OCI-LY7 (cell line): ENCODE measurements around the gene BUD13. TPM values are rescaled to one million over a fixed set of nuclear protein-coding genes. Genes with fewer than 3 reads are reported as not detected.

Source experiments
- BruUV-seq: library from RNA; stranded (reverse); fragments of 400-500 nt; replicated peaks from 2 replicates; lab custom pipeline; 2021; lab: Mats Ljungman, UMichigan
- CTCF ChIA-PET: fragments of 300-600 bp; sonication (Branson Sonifier 250); formaldehyde crosslinking; loops from one replicate; lab custom pipeline; 2022; ENCODE audit warnings: antibody characterized with exemption; ENCODE audit not compliant: unreplicated experiment; lab: Charles Lee
- POLR2A ChIA-PET: fragments of 300-600 bp; sonication (Branson Sonifier 250); formaldehyde crosslinking; loops from one replicate; lab custom pipeline; 2022; ENCODE audit warnings: antibody characterized with exemption; lab: Charles Lee
- DNase-seq: peaks from one replicate; pipeline ENCODE4 v3.0.0-alpha.2; 2015; ENCODE audit warnings: low spot score
- H2AFZ ChIP-seq: fragments of 200-600 bp; sonication (generic), shearing (Covaris generic); 2 replicates; pipeline ENCODE4 v1.6.1; 2014; ENCODE audit warnings: mild to moderate bottlenecking, antibody characterized with exemption, low read length, moderate library complexity
- H3K27ac ChIP-seq: fragments of 200-600 bp; sonication (generic); 2 replicates; pipeline ENCODE4 v1.5.1; 2014; ENCODE audit warnings: mixed run types, low read depth, mild to moderate bottlenecking, moderate library complexity, low read length, inconsistent platforms; ENCODE audit not compliant: poor library complexity, severe bottlenecking
- H3K36me3 ChIP-seq: fragments of 200-600 bp; sonication (generic); 2 replicates; pipeline ENCODE4 v1.6.1; 2014; ENCODE audit warnings: mild to moderate bottlenecking, antibody characterized with exemption, low read length, moderate library complexity, mixed read lengths; ENCODE audit not compliant: insufficient read depth
- H3K4me1 ChIP-seq: fragments of 200-600 bp; sonication (generic); 2 replicates; pipeline ENCODE4 v1.5.1; 2014; ENCODE audit warnings: mild to moderate bottlenecking, low read length; ENCODE audit not compliant: insufficient read depth, poor library complexity, severe bottlenecking
- H3K4me2 ChIP-seq: fragments of 200-600 bp; sonication (generic); 2 replicates; pipeline ENCODE4 v1.6.1; 2014; ENCODE audit warnings: mild to moderate bottlenecking, low read length
- H3K4me3 ChIP-seq: fragments of 200-600 bp; sonication (generic); 2 replicates; pipeline ENCODE4 v1.5.1; 2014; ENCODE audit warnings: mild to moderate bottlenecking, low read depth, low read length; ENCODE audit not compliant: poor library complexity, severe bottlenecking
- H3K79me2 ChIP-seq: fragments of 200-600 bp; sonication (generic); 2 replicates; pipeline ENCODE4 v1.6.1; 2016; ENCODE audit warnings: low read depth, mild to moderate bottlenecking, low read length, moderate library complexity, mixed read lengths; ENCODE audit not compliant: insufficient read depth
- H3K9me2 ChIP-seq: fragments of 200-600 bp; sonication (generic); 2 replicates; pipeline ENCODE4 v1.6.1; 2016; ENCODE audit warnings: mild to moderate bottlenecking, low read length, mixed read lengths; ENCODE audit not compliant: insufficient read depth
- H3K9me3 ChIP-seq: fragments of 200-600 bp; sonication (generic); 2 replicates; pipeline ENCODE4 v1.6.1; 2014; ENCODE audit warnings: mild to moderate bottlenecking, mixed run types, low read length, mixed read lengths
- H4K20me1 ChIP-seq: fragments of 200-600 bp; sonication (generic); 2 replicates; pipeline ENCODE4 v1.6.1; 2014; ENCODE audit warnings: mild to moderate bottlenecking, antibody characterized with exemption, low read length, moderate library complexity, mixed read lengths; ENCODE audit not compliant: insufficient read depth
- CTCF ChIP-seq: fragments of 200-600 bp; sonication (generic); conservative IDR thresholded peaks from 2 replicates; pipeline ENCODE4 v1.5.1; 2014; ENCODE audit warnings: mild to moderate bottlenecking, antibody characterized with exemption, low read length, moderate library complexity, mixed read lengths
- EZH2phosphoT487 ChIP-seq: fragments of 200-600 bp; sonication (generic); IDR thresholded peaks from 2 replicates; pipeline ENCODE4 v1.6.1; 2018; ENCODE audit warnings: low read depth, borderline replicate concordance, mild to moderate bottlenecking, mixed run types, antibody characterized with exemption, low read length, moderate library complexity, mixed read lengths
- intact Hi-C: fragments of 100-400 bp; cut with micrococcal nuclease; formaldehyde crosslinking; loops from one replicate; pipeline ENCODE4 v1.10.0; 2022; ENCODE audit not compliant: unreplicated experiment
- total RNA-seq, 2 experiments: library from RNA; depleted of rRNA in 1 of 2; stranded (reverse); fragments of >200 nt in 1 of 2; shearing (Covaris generic) in 1 of 2; gene quantifications; 2 replicates each; pipeline ENCODE4 v1.2.3, GENCODE V29; 2014 to 2022

Gene BUD13
- total RNA-seq, 2 experiments from 2014 or later: 28.6 to 30.3 TPM

- POLR2A ChIA-PET: no interaction called here
- intact Hi-C loops: no loop called here
- DNase-seq: no peak
- Histone ChIP-seq H3K4me3 (no peak overlapping the region), H3K9me3 (no peaks in the 10 kb centered on the region), H4K20me1 (no peaks in the 10 kb centered on the region), H3K79me2 (no peaks in the 10 kb centered on the region), H3K36me3 (no peaks in the 10 kb centered on the region), H3K4me2 (no peak overlapping the region), H3K9me2 (no peaks in the 10 kb centered on the region), H2AFZ (no peak overlapping the region), H3K4me1 (no peaks in the 10 kb centered on the region), H3K27ac (no peak overlapping the region)
- no TSS peak for BruUV-seq
- TF ChIP-seq CTCF (no peak), EZH2phosphoT487 (no peak)
- CTCF ChIA-PET: no interaction called here
Observed at GRCh38 chr11:116813781-116814471, 41.1 kb upstream of the BUD13 start.

DNA sequence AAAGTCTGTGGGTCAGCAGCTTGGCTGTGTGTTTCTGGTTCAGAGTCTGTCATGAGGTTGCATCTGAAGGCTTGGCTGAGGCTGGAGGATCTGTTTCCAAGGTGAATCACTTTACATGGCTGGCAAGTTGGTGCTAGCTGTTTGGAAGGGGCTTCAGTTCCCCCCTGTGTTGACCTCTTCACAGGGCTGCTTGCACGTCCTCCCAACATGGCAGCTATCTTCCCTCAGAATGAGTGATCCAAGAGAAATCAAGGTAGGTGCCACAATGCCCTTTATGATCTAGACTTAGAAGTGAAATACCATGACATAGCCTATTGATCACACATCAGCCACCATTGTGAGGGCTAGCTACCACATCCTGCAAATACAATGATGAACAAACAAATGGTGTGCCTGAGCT, 40.4 kb upstream of the BUD13 start:
- intact Hi-C loops: no loop called here
- ChIA-PET POLR2A (no interaction called here), CTCF (no interaction called here)
- H3K27ac ChIP-seq: no peak overlapping the region
- no peak overlapping the region for H3K4me2 ChIP-seq
- H3K4me1 ChIP-seq: no peaks in the 10 kb centered on the region
- no peaks in the 10 kb centered on the region for H3K79me2 ChIP-seq
- no TSS peak for BruUV-seq
- H3K36me3 ChIP-seq: no peaks in the 10 kb centered on the region
- H3K4me3 ChIP-seq: no peak overlapping the region
- H4K20me1 ChIP-seq: no peaks in the 10 kb centered on the region
- DNase-seq: no peak
- H3K9me2 ChIP-seq: no peaks in the 10 kb centered on the region
- H3K9me3 ChIP-seq: no peaks in the 10 kb centered on the region
- TF ChIP-seq EZH2phosphoT487 (no peak), CTCF (no peak)
- H2AFZ ChIP-seq: no peak overlapping the region

- H3K4me2 ChIP-seq: no peak overlapping the region
- no peaks in the 10 kb centered on the region for H3K9me2 ChIP-seq
- DNase-seq: no peak
- no peaks in the 10 kb centered on the region for H3K4me1 ChIP-seq
- BruUV-seq: no TSS peak
- no peaks in the 10 kb centered on the region for H3K9me3 ChIP-seq
- H2AFZ ChIP-seq: no peak overlapping the region
- intact Hi-C loops: no loop called here
- H3K36me3 ChIP-seq: no peaks in the 10 kb centered on the region
- H3K4me3 ChIP-seq: no peak overlapping the region
- H3K27ac ChIP-seq: no peak overlapping the region
- ChIA-PET POLR2A (interaction anchor here (0.7 kb wide), 1 partner anchor 376 kb away, joined by 3 read pairs; no protein-coding TSS in a partner anchor), CTCF (no interaction called here)
- H3K79me2 ChIP-seq: no peaks in the 10 kb centered on the region
- H4K20me1 ChIP-seq: no peaks in the 10 kb centered on the region
- no peak for TF ChIP-seq EZH2phosphoT487
Observed at GRCh38 chr11:116812109-116812508, 39.3 kb upstream of the BUD13 start.
